Body of pancreas (tissue), 4 donors: Measurements from ENCODE around the gene CYTH3.

Experiments
- POLR2A ChIP-seq, 3 donors: fragments of 450-650 bp; IDR thresholded peaks; one replicate each; pipeline ENCODE4 v1.6.1; 2016; ENCODE audit warnings: antibody characterized with exemption in 3 of 3, mild to moderate bottlenecking in 2 of 3
- TF ChIP-seq, protein P1 (sequence below), 7 experiments: fragments of 450-650 bp in 4 of 7; fragments of 200-600 bp in 3 of 7; sonication (generic) in 3 of 7; IDR thresholded peaks; one replicate each; pipeline ENCODE4 v1.5.1; 2016 to 2019; ENCODE audit warnings: antibody characterized with exemption in 7 of 7

DNA sequence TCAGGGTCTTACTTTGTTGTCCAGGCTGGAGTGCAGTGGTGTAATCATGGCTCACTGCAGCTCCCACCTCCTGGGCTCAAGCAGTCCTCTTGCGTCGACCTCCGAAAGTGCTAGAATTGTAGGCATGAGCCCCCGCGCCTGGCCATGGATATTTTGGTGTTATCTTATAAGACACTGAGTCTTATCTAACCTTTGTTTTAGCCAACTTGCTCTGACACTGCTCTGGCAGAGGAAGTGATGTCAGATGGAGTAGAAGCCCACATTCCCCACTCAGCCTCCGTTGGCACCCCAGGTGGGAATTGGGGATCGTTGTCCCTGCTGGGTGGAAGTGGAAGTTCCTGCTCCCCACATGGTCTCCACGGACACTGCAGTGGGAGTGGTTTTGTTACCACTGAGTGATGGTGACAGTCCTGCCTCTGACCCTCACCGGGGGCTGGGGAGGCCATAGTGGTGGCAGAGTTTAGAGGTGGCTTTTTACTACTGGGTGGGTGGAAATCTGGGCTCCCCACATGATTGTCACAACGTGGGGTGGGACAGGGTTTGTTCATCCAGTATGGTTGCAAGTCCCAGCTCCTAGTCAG, 142.3 kb downstream of the CYTH3 start:
- TF ChIP-seq, protein P1, sequence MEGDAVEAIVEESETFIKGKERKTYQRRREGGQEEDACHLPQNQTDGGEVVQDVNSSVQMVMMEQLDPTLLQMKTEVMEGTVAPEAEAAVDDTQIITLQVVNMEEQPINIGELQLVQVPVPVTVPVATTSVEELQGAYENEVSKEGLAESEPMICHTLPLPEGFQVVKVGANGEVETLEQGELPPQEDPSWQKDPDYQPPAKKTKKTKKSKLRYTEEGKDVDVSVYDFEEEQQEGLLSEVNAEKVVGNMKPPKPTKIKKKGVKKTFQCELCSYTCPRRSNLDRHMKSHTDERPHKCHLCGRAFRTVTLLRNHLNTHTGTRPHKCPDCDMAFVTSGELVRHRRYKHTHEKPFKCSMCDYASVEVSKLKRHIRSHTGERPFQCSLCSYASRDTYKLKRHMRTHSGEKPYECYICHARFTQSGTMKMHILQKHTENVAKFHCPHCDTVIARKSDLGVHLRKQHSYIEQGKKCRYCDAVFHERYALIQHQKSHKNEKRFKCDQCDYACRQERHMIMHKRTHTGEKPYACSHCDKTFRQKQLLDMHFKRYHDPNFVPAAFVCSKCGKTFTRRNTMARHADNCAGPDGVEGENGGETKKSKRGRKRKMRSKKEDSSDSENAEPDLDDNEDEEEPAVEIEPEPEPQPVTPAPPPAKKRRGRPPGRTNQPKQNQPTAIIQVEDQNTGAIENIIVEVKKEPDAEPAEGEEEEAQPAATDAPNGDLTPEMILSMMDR (IDR thresholded peaks at IDR 0.05), result no peak
- TF ChIP-seq POLR2A (IDR thresholded peaks at IDR 0.05), result no peak
